Measurements from ENCODE around the gene TLK1. TPM values are rescaled to one million over a fixed set of nuclear protein-coding genes. Genes with fewer than 3 reads are reported as not detected.

Gene TLK1
- polyA plus RNA-seq, 1 of the 3 experiments (the other 2 are of a cell fraction): 4.8 TPM

DNA sequence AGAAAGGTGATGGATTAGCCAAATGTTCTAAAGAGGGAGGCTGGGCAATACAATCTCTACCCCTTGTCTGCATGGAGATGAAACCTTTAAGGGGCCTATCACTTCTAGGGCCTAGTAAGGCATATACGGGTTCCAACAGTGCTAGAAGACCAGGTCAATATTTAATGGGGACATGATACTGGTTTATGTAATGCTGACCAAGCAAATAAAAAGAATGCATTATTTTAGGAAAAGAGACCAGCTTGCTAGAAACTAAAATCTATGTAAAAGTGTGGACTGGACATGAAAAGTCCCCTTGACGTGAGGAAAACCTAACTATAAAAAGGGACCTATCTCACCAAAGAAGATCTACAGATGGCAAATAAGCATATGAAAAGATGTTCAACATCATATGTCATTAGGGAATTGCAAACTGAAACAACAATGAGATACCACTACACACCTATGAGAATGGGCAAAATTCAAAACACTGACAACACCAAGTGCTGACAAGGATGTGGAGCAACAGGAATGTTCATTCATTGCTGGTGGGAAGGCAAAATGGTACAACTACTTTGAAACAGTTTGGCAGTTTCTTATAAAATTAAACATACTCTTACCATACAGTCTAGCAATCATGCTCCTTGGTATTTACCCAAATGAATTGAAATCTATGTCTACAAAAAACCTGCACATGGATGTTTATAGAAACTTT is 45.9 kb upstream of the TLK1 start:
- Histone ChIP-seq H3K4me3 (ENCODE audit: low read depth in 2 of 2, low read length in 1 of 2) (no peak overlapping the region), H3K9me3 (no peaks in the 10 kb centered on the region), H3K9ac (no peak overlapping the region), H3K27ac (ENCODE audit: low read depth in 2 of 2, low read length in 1 of 2) (no peak overlapping the region), H2AFZ (ENCODE audit: low read depth) (no peak overlapping the region), H3K4me1 (ENCODE audit: control insufficient read depth in 1 of 2, insufficient read depth in 2 of 2, low read depth in 1 of 2, low read length in 1 of 2) (no peaks in the 10 kb centered on the region), H3K9me2 (no peaks in the 10 kb centered on the region), H3F3A (replicated peaks; ENCODE audit: insufficient read depth) (no peaks in the 10 kb centered on the region), H3K36me3 (replicated peaks in 1 of 2; ENCODE audit: control insufficient read depth in 1 of 2, insufficient read depth in 2 of 2, low read length in 1 of 2) (no peaks in the 10 kb centered on the region), H3K27me3 (ENCODE audit: insufficient read depth) (no peaks in the 10 kb centered on the region), H3K4me2 (no peak overlapping the region), H3K79me2 (ENCODE audit: insufficient read depth) (no peaks in the 10 kb centered on the region), H4K20me1 (ENCODE audit: insufficient read depth) (no peaks in the 10 kb centered on the region)
- TF ChIP-seq TCF12 (IDR thresholded peaks at IDR 0.05): no peak
- TF ChIP-seq FOXM1 (IDR thresholded peaks at IDR 0.05; ENCODE audit: low read depth): no peak
- TF ChIP-seq MXI1 (IDR thresholded peaks at IDR 0.05; ENCODE audit: low read depth, low read length): no peak
- no peak for TF ChIP-seq CTCF (IDR thresholded peaks at IDR 0.05)
- no peak for TF ChIP-seq NRF1 (IDR thresholded peaks at IDR 0.05; ENCODE audit: low read depth, low read length)
- TF ChIP-seq, protein P1, sequence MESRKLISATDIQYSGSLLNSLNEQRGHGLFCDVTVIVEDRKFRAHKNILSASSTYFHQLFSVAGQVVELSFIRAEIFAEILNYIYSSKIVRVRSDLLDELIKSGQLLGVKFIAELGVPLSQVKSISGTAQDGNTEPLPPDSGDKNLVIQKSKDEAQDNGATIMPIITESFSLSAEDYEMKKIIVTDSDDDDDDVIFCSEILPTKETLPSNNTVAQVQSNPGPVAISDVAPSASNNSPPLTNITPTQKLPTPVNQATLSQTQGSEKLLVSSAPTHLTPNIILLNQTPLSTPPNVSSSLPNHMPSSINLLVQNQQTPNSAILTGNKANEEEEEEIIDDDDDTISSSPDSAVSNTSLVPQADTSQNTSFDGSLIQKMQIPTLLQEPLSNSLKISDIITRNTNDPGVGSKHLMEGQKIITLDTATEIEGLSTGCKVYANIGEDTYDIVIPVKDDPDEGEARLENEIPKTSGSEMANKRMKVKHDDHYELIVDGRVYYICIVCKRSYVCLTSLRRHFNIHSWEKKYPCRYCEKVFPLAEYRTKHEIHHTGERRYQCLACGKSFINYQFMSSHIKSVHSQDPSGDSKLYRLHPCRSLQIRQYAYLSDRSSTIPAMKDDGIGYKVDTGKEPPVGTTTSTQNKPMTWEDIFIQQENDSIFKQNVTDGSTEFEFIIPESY (IDR thresholded peaks at IDR 0.05; ENCODE audit: borderline replicate concordance, low read depth): no peak
- no peak for TF ChIP-seq RCOR1 (IDR thresholded peaks at IDR 0.05; ENCODE audit: low read length)
- no peak for TF ChIP-seq POLR2AphosphoS5 (IDR thresholded peaks at IDR 0.05; ENCODE audit: low read depth, low read length)
- TF ChIP-seq, protein P2, sequence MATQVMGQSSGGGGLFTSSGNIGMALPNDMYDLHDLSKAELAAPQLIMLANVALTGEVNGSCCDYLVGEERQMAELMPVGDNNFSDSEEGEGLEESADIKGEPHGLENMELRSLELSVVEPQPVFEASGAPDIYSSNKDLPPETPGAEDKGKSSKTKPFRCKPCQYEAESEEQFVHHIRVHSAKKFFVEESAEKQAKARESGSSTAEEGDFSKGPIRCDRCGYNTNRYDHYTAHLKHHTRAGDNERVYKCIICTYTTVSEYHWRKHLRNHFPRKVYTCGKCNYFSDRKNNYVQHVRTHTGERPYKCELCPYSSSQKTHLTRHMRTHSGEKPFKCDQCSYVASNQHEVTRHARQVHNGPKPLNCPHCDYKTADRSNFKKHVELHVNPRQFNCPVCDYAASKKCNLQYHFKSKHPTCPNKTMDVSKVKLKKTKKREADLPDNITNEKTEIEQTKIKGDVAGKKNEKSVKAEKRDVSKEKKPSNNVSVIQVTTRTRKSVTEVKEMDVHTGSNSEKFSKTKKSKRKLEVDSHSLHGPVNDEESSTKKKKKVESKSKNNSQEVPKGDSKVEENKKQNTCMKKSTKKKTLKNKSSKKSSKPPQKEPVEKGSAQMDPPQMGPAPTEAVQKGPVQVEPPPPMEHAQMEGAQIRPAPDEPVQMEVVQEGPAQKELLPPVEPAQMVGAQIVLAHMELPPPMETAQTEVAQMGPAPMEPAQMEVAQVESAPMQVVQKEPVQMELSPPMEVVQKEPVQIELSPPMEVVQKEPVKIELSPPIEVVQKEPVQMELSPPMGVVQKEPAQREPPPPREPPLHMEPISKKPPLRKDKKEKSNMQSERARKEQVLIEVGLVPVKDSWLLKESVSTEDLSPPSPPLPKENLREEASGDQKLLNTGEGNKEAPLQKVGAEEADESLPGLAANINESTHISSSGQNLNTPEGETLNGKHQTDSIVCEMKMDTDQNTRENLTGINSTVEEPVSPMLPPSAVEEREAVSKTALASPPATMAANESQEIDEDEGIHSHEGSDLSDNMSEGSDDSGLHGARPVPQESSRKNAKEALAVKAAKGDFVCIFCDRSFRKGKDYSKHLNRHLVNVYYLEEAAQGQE (IDR thresholded peaks at IDR 0.05; ENCODE audit: low read depth, low read length): no peak
- TF ChIP-seq USF1 (IDR thresholded peaks at IDR 0.05; ENCODE audit: borderline replicate concordance, low read depth): no peak
- no peak for TF ChIP-seq RFX5 (IDR thresholded peaks at IDR 0.05; ENCODE audit: low read length)
- TF ChIP-seq YY1 (IDR thresholded peaks at IDR 0.05; ENCODE audit: low read depth): no peak
- TF ChIP-seq RXRA (IDR thresholded peaks at IDR 0.05; ENCODE audit: borderline replicate concordance, low read depth): no peak
- no peak for TF ChIP-seq GATA2 (CRISPR knock-in tag; IDR thresholded peaks at IDR 0.05)
- TF ChIP-seq, protein P3, sequence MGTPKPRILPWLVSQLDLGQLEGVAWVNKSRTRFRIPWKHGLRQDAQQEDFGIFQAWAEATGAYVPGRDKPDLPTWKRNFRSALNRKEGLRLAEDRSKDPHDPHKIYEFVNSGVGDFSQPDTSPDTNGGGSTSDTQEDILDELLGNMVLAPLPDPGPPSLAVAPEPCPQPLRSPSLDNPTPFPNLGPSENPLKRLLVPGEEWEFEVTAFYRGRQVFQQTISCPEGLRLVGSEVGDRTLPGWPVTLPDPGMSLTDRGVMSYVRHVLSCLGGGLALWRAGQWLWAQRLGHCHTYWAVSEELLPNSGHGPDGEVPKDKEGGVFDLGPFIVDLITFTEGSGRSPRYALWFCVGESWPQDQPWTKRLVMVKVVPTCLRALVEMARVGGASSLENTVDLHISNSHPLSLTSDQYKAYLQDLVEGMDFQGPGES (IDR thresholded peaks at IDR 0.05; ENCODE audit: low read depth, low read length): no peak
- no peak for TF ChIP-seq PBX3 (IDR thresholded peaks at IDR 0.05)
- no peak for TF ChIP-seq JUND (IDR thresholded peaks at IDR 0.05)
- POLR2A ChIA-PET: no interaction called here
- DNase-seq: no peak
- 82% methylated on average over 2 of the region's 2 CpGs for WGBS (ENCODE audit: low lambda C conversion rate)
- CTCF ChIA-PET: no interaction called here
